HG02623 (cell line): ENCODE measurements around the gene TAF11L8.
"Not testable (repeated sequence)": the region's sequence is repeated elsewhere in the genome, so short reads cannot be mapped to it uniquely, and the experiment has no call there.

ENCODE experiments used
- ATAC-seq: cut with Tn5 transposase; IDR thresholded peaks from one replicate; pipeline ENCODE4 v1.9.1; 2021; ENCODE audit warnings: moderate library complexity; ENCODE audit not compliant: unreplicated experiment

The TAF11L8 gene

GRCh38 chr5:17590860-17591259 is at the start of gene TAF11L8:
Gene TAF11L8, minus strand, starts transcription at chr5:17590960.
- ATAC-seq: not testable (repeated sequence)

- ATAC-seq: no peak
Measured at GRCh38 chr5:17634160-17634559, 43.4 kb upstream of the TAF11L8 start, which contains the start of gene TAF11L14. Gene TAF11L14, plus strand, starts transcription at chr5:17634460.

GRCh38 chr5:17631788-17632187 is 41.0 kb upstream of the TAF11L8 start, which contains the start of gene TAF11L13:
Gene TAF11L13, plus strand, starts transcription at chr5:17632088.
- not testable (repeated sequence) for ATAC-seq

- no peak for ATAC-seq
Measured at GRCh38 chr5:17625686-17626085, 34.9 kb upstream of the TAF11L8 start.

GRCh38 chr5:17620627-17621026 is 29.9 kb upstream of the TAF11L8 start:
- no peak for ATAC-seq

GRCh38 chr5:17619354-17619753 is 28.6 kb upstream of the TAF11L8 start:
- no peak for ATAC-seq

GRCh38 chr5:17614872-17615605 is 24.3 kb upstream of the TAF11L8 start:
- ATAC-seq: no peak

- not testable (repeated sequence) for ATAC-seq
Measured at GRCh38 chr5:17610092-17610491, 19.3 kb upstream of the TAF11L8 start, which contains the start of gene TAF11L12. Gene TAF11L12, plus strand, starts transcription at chr5:17610392.

GRCh38 chr5:17607461-17607860 is 16.7 kb upstream of the TAF11L8 start:
- not testable (repeated sequence) for ATAC-seq

GRCh38 chr5:17604951-17605350 is 14.2 kb upstream of the TAF11L8 start:
- no peak for ATAC-seq

- not testable (repeated sequence) for ATAC-seq
Measured at GRCh38 chr5:17603880-17604279, 13.1 kb upstream of the TAF11L8 start, which contains the start of gene TAF11L11. Gene TAF11L11, plus strand, starts transcription at chr5:17604183.

- ATAC-seq: not testable (repeated sequence)
Measured at GRCh38 chr5:17597728-17598127, 7.0 kb upstream of the TAF11L8 start, which contains the start of gene TAF11L10. Gene TAF11L10, minus strand, starts transcription at chr5:17597828.

GRCh38 chr5:17594255-17594654 is 3.5 kb upstream of the TAF11L8 start, which contains the start of gene TAF11L9:
Gene TAF11L9, minus strand, starts transcription at chr5:17594394.
- ATAC-seq: not testable (repeated sequence)

GRCh38 chr5:17585658-17586057 is 5.1 kb downstream of the TAF11L8 start, which contains the start of gene TAF11L7:
Gene TAF11L7, minus strand, starts transcription at chr5:17585758.
- ATAC-seq: not testable (repeated sequence)
